Coronary artery (tissue), 2 donors: ENCODE measurements around the gene IQCF2.

Source experiments
- DNase-seq: peaks from one replicate; pipeline ENCODE4 v3.0.0-alpha.2; 2017; ENCODE audit warnings: low spot score
- H3K27ac ChIP-seq, 2 donors: fragments of 200-600 bp; sonication (generic); one replicate each; pipeline ENCODE4 v1.5.1; 2016 to 2019
- H3K4me3 ChIP-seq: fragments of 200-600 bp; sonication (generic); 2 replicates; pipeline ENCODE4 v1.5.1; 2016; ENCODE audit warnings: mild to moderate bottlenecking, moderate library complexity
- CTCF ChIP-seq: fragments of 200-600 bp; sonication (generic); IDR thresholded peaks from one replicate; pipeline ENCODE4 v1.5.1; 2019; ENCODE audit warnings: antibody characterized with exemption

Gene IQCF2

GRCh38 chr3:51860703-51861665 is at the start of gene IQCF2:
Gene IQCF2, plus strand, starts transcription at chr3:51861615. Its CDS starts 52 bp downstream, at chr3:51861667.
- TF ChIP-seq CTCF: no peak

GRCh38 chr3:51813539-51813938 is 47.9 kb upstream of the IQCF2 start:
- no peak overlapping the region for H3K4me3 ChIP-seq
- H3K27ac ChIP-seq: no peak overlapping the region
- no peak for DNase-seq
- TF ChIP-seq CTCF: no peak

More at GRCh38 chr3:51860703-51861665, at the start of gene IQCF2:
- no peak within 1 kb of the TSS for H3K27ac ChIP-seq
- no peak within 1 kb of the TSS for H3K4me3 ChIP-seq
- no peak for DNase-seq

GRCh38 chr3:51814034-51814433 is 47.4 kb upstream of the IQCF2 start:
- H3K27ac ChIP-seq: no peak overlapping the region
- no peak for TF ChIP-seq CTCF
- no peak overlapping the region for H3K4me3 ChIP-seq
- DNase-seq: no peak

- DNase-seq: no peak
- no peak overlapping the region for H3K4me3 ChIP-seq
- TF ChIP-seq CTCF: no peak
- H3K27ac ChIP-seq: no peak overlapping the region
These were observed 45.8 kb upstream of the IQCF2 start for GRCh38 chr3:51815614-51816013.

GRCh38 chr3:51816723-51817122 is 44.7 kb upstream of the IQCF2 start:
- no peak overlapping the region for H3K4me3 ChIP-seq
- no peak for TF ChIP-seq CTCF
- no peak overlapping the region for H3K27ac ChIP-seq
- no peak for DNase-seq

GRCh38 chr3:51817375-51817774 is 44.0 kb upstream of the IQCF2 start:
- TF ChIP-seq CTCF: no peak
- H3K27ac ChIP-seq: no peak overlapping the region
- H3K4me3 ChIP-seq: no peak overlapping the region

GRCh38 chr3:51819151-51819550 is 42.3 kb upstream of the IQCF2 start:
- TF ChIP-seq CTCF: no peak
- Histone ChIP-seq H3K27ac (no peak overlapping the region), H3K4me3 (no peak overlapping the region)
- DNase-seq: no peak

More at GRCh38 chr3:51817375-51817774, 44.0 kb upstream of the IQCF2 start:
- DNase-seq: no peak
